Liver (tissue), 9 donors: ENCODE results near the gene GALNT4. TPM values are rescaled to one million over a fixed set of nuclear protein-coding genes. Genes with fewer than 3 reads are reported as not detected.

Experiments used
- DNase-seq: peaks from one replicate; pipeline ENCODE4 v3.0.0-alpha.2; 2017; ENCODE audit warnings: low spot score
- H3K27ac ChIP-seq, 2 donors: one replicate each; pipeline ENCODE4 v1.7.0; 2013; ENCODE audit warnings: inconsistent platforms in 2 of 2, low read length in 2 of 2, control low read depth in 1 of 2, low read depth in 1 of 2, mild to moderate bottlenecking in 1 of 2
- H3K27me3 ChIP-seq, 4 donors: one replicate each; pipeline versions ENCODE4 v1.6.1 to v1.7.0; 2013; ENCODE audit warnings: low read length in 3 of 4, inconsistent platforms in 1 of 4, mild to moderate bottlenecking in 1 of 4, moderate library complexity in 1 of 4; ENCODE audit not compliant: control insufficient read depth in 4 of 4, insufficient read depth in 4 of 4
- H3K36me3 ChIP-seq, 4 donors: one replicate each; pipeline versions ENCODE4 v1.6.1 to v1.7.0; 2013; ENCODE audit warnings: low read length in 3 of 4, mild to moderate bottlenecking in 3 of 4, low read depth in 1 of 4, moderate library complexity in 1 of 4; ENCODE audit not compliant: control insufficient read depth in 4 of 4, insufficient read depth in 3 of 4
- H3K4me1 ChIP-seq, 4 donors: one replicate each; pipeline versions ENCODE4 v1.6.1 to v1.7.0; 2013; ENCODE audit warnings: low read length in 3 of 4, mild to moderate bottlenecking in 3 of 4, moderate library complexity in 1 of 4; ENCODE audit not compliant: control insufficient read depth in 4 of 4, insufficient read depth in 4 of 4
- H3K4me3 ChIP-seq, 3 donors: one replicate each; pipeline versions ENCODE4 v1.6.1 to v1.7.0; 2013; ENCODE audit warnings: low read length in 3 of 3, control low read depth in 1 of 3, low read depth in 1 of 3, mild to moderate bottlenecking in 1 of 3
- H3K9ac ChIP-seq, 2 donors: one replicate each; pipeline ENCODE4 v1.7.0; 2013; ENCODE audit warnings: low read length in 2 of 2, mild to moderate bottlenecking in 2 of 2, moderate library complexity in 2 of 2, control low read depth in 1 of 2, low read depth in 1 of 2
- H3K9me3 ChIP-seq, 4 donors: one replicate each; pipeline versions ENCODE4 v1.6.1 to v1.7.0; 2013; ENCODE audit warnings: low read length in 3 of 4; ENCODE audit not compliant: control insufficient read depth in 4 of 4
- EGR1 ChIP-seq, 2 donors: IDR thresholded peaks; 2 replicates each; pipeline ENCODE4 v1.6.1; 2016 to 2018; ENCODE audit warnings: antibody characterized with exemption in 2 of 2, low read depth in 2 of 2
- FOXA1 ChIP-seq: IDR thresholded peaks from 2 replicates; pipeline ENCODE4 v1.6.1; 2016; ENCODE audit warnings: antibody characterized with exemption
- FOXA2 ChIP-seq: IDR thresholded peaks from 2 replicates; pipeline ENCODE4 v1.6.1; 2016; ENCODE audit warnings: antibody characterized with exemption
- GABPA ChIP-seq, 2 donors: IDR thresholded peaks in 1 of 2; conservative IDR thresholded peaks in 1 of 2; 2 replicates each; pipeline ENCODE4 v1.6.1; 2016; ENCODE audit warnings: antibody characterized with exemption in 2 of 2, mild to moderate bottlenecking in 1 of 2, moderate library complexity in 1 of 2
- HNF4A ChIP-seq, 2 donors: conservative IDR thresholded peaks; 2 replicates each; pipeline ENCODE4 v1.6.1; 2016; ENCODE audit warnings: antibody characterized with exemption in 2 of 2, mild to moderate bottlenecking in 2 of 2
- HNF4G ChIP-seq: IDR thresholded peaks from 2 replicates; pipeline ENCODE4 v1.6.1; 2016; ENCODE audit warnings: antibody characterized with exemption
- JUND ChIP-seq, 2 donors: IDR thresholded peaks; 2 replicates each; pipeline ENCODE4 v1.6.1; 2016; ENCODE audit warnings: antibody characterized with exemption in 2 of 2
- MAX ChIP-seq: IDR thresholded peaks from 2 replicates; pipeline ENCODE4 v1.6.1; 2016; ENCODE audit warnings: antibody characterized with exemption
- NR2F2 ChIP-seq: IDR thresholded peaks from 2 replicates; pipeline ENCODE4 v1.6.1; 2016; ENCODE audit warnings: antibody characterized with exemption
- RAD21 ChIP-seq, 2 donors: IDR thresholded peaks; 2 replicates each; pipeline ENCODE4 v1.6.1; 2016; ENCODE audit warnings: antibody characterized with exemption in 2 of 2, mild to moderate bottlenecking in 2 of 2
- RXRA ChIP-seq, 2 donors: IDR thresholded peaks; 2 replicates each; pipeline ENCODE4 v1.6.1; 2017 to 2018; ENCODE audit warnings: antibody characterized with exemption in 2 of 2, mild to moderate bottlenecking in 1 of 2
- SP1 ChIP-seq: IDR thresholded peaks from 2 replicates; pipeline ENCODE4 v1.6.1; 2018; ENCODE audit warnings: antibody characterized with exemption, mild to moderate bottlenecking
- TAF1 ChIP-seq: conservative IDR thresholded peaks from 2 replicates; pipeline ENCODE4 v1.6.1; 2016; ENCODE audit warnings: antibody characterized with exemption, mild to moderate bottlenecking
- YY1 ChIP-seq: IDR thresholded peaks from 2 replicates; pipeline ENCODE4 v1.6.1; 2016; ENCODE audit warnings: antibody characterized with exemption, mild to moderate bottlenecking
- WGBS: extraction: QIAGEN DNeasy Blood & Tissue Kit; methylation state at CpG from one replicate; pipeline ENCODE4 v1.1.7; 2013; 5-methylcytosine and 5-hydroxymethylcytosine counted together
- polyA plus RNA-seq, 2 donors: library from polyadenylated mRNA; stranded (reverse) in 1 of 2; unstranded in 1 of 2; fragments of 200-250 nt in 1 of 2; fragments of >200 nt in 1 of 2; fragmentation: Nextera tagmentation in 1 of 2; extraction: Ambion mirVana in 1 of 2; gene quantifications; one replicate each; pipeline versions ENCODE4 v1.2.1 to v1.2.3, GENCODE V29; 2013 to 2015
- total RNA-seq, 2 donors: library from RNA; depleted of rRNA; stranded (reverse); fragments of >200 nt; gene quantifications; one replicate each; pipeline ENCODE4 v1.2.3, GENCODE V29; 2014
- TF ChIP-seq, protein P1 (sequence below): IDR thresholded peaks from 2 replicates; pipeline ENCODE4 v1.6.1; 2016; ENCODE audit warnings: antibody characterized with exemption
- TF ChIP-seq, protein P2 (sequence below): IDR thresholded peaks from 2 replicates; pipeline ENCODE4 v1.6.1; 2016; ENCODE audit warnings: antibody characterized with exemption, mild to moderate bottlenecking
- TF ChIP-seq, protein P3 (sequence below): fragments of 150-350 bp; IDR thresholded peaks from 2 replicates; pipeline ENCODE4 v1.5.1; 2017; ENCODE audit warnings: improper control_type of control experiment, low read depth, low read length; ENCODE audit not compliant: missing input control
- donor health status: healthy.
- donor health status: healthy.
- donor health status: healthy.
- donor health status: healthy.
- donor health status: healthy.

Gene GALNT4
- total and polyA plus RNA-seq, 4 donors, result 1.7 to 17.1 (median 5.7) TPM

GRCh38 chr12:89571491-89572195 is 47.0 kb upstream of the GALNT4 start (continued):
- TF ChIP-seq, protein P1, sequence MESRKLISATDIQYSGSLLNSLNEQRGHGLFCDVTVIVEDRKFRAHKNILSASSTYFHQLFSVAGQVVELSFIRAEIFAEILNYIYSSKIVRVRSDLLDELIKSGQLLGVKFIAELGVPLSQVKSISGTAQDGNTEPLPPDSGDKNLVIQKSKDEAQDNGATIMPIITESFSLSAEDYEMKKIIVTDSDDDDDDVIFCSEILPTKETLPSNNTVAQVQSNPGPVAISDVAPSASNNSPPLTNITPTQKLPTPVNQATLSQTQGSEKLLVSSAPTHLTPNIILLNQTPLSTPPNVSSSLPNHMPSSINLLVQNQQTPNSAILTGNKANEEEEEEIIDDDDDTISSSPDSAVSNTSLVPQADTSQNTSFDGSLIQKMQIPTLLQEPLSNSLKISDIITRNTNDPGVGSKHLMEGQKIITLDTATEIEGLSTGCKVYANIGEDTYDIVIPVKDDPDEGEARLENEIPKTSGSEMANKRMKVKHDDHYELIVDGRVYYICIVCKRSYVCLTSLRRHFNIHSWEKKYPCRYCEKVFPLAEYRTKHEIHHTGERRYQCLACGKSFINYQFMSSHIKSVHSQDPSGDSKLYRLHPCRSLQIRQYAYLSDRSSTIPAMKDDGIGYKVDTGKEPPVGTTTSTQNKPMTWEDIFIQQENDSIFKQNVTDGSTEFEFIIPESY, result no peak
- no peak for TF ChIP-seq HNF4A (conservative IDR thresholded peaks at IDR 0.05)

- WGBS, result 94% methylated on average over 5 of the region's 5 CpGs
- no peak overlapping the region for H3K9ac ChIP-seq
- no peaks in the 10 kb centered on the region for H3K27me3 ChIP-seq
- no peaks in the 10 kb centered on the region for H3K9me3 ChIP-seq
- no peaks in the 10 kb centered on the region for H3K4me1 ChIP-seq
- H3K4me3 ChIP-seq, result no peak overlapping the region
- TF ChIP-seq SP1 (no peak), RAD21 (IDR thresholded peaks at IDR 0.05) (no peak)
- H3K36me3 ChIP-seq, result no peaks in the 10 kb centered on the region
- DNase-seq, result no peak
- H3K27ac ChIP-seq, result no peak overlapping the region
These were observed 43.9 kb upstream of the GALNT4 start for GRCh38 chr12:89568484-89568883.

- 95% methylated on average over 3 of the region's 3 CpGs for WGBS
- TF ChIP-seq, protein P2, sequence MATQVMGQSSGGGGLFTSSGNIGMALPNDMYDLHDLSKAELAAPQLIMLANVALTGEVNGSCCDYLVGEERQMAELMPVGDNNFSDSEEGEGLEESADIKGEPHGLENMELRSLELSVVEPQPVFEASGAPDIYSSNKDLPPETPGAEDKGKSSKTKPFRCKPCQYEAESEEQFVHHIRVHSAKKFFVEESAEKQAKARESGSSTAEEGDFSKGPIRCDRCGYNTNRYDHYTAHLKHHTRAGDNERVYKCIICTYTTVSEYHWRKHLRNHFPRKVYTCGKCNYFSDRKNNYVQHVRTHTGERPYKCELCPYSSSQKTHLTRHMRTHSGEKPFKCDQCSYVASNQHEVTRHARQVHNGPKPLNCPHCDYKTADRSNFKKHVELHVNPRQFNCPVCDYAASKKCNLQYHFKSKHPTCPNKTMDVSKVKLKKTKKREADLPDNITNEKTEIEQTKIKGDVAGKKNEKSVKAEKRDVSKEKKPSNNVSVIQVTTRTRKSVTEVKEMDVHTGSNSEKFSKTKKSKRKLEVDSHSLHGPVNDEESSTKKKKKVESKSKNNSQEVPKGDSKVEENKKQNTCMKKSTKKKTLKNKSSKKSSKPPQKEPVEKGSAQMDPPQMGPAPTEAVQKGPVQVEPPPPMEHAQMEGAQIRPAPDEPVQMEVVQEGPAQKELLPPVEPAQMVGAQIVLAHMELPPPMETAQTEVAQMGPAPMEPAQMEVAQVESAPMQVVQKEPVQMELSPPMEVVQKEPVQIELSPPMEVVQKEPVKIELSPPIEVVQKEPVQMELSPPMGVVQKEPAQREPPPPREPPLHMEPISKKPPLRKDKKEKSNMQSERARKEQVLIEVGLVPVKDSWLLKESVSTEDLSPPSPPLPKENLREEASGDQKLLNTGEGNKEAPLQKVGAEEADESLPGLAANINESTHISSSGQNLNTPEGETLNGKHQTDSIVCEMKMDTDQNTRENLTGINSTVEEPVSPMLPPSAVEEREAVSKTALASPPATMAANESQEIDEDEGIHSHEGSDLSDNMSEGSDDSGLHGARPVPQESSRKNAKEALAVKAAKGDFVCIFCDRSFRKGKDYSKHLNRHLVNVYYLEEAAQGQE, result no peak
- no peak for TF ChIP-seq RXRA (IDR thresholded peaks at IDR 0.05)
- no peak for TF ChIP-seq FOXA2
- TF ChIP-seq, protein P1, result no peak
- TF ChIP-seq HNF4G, result no peak
- TF ChIP-seq MAX, result no peak
- no peak for TF ChIP-seq GABPA (IDR thresholded peaks at IDR 0.05 in 1 of 2, conservative IDR thresholded peaks at IDR 0.05 in 1 of 2)
- TF ChIP-seq RAD21 (IDR thresholded peaks at IDR 0.05), result no peak
- TF ChIP-seq SP1, result no peak
- TF ChIP-seq, protein P3, sequence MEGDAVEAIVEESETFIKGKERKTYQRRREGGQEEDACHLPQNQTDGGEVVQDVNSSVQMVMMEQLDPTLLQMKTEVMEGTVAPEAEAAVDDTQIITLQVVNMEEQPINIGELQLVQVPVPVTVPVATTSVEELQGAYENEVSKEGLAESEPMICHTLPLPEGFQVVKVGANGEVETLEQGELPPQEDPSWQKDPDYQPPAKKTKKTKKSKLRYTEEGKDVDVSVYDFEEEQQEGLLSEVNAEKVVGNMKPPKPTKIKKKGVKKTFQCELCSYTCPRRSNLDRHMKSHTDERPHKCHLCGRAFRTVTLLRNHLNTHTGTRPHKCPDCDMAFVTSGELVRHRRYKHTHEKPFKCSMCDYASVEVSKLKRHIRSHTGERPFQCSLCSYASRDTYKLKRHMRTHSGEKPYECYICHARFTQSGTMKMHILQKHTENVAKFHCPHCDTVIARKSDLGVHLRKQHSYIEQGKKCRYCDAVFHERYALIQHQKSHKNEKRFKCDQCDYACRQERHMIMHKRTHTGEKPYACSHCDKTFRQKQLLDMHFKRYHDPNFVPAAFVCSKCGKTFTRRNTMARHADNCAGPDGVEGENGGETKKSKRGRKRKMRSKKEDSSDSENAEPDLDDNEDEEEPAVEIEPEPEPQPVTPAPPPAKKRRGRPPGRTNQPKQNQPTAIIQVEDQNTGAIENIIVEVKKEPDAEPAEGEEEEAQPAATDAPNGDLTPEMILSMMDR, result no peak
- no peak for TF ChIP-seq NR2F2
- no peak for TF ChIP-seq FOXA1
- no peak for TF ChIP-seq EGR1 (IDR thresholded peaks at IDR 0.05; ENCODE audit: low read depth in 2 of 2)
- TF ChIP-seq JUND (IDR thresholded peaks at IDR 0.05), result no peak
- TF ChIP-seq YY1, result no peak
- no peak for TF ChIP-seq HNF4A (conservative IDR thresholded peaks at IDR 0.05)
- TF ChIP-seq TAF1, result no peak
- Histone ChIP-seq H3K4me3 (no peak overlapping the region), H3K9ac (no peak overlapping the region), H3K27me3 (no peaks in the 10 kb centered on the region), H3K36me3 (no peaks in the 10 kb centered on the region), H3K9me3 (no peaks in the 10 kb centered on the region), H3K4me1 (no peaks in the 10 kb centered on the region), H3K27ac (no peak overlapping the region)
- DNase-seq, result no peak
These were observed 43.2 kb upstream of the GALNT4 start for GRCh38 chr12:89567691-89568239.
